K562 (cell line): ENCODE measurements around the gene USF2. TPM values are rescaled to one million over a fixed set of nuclear protein-coding genes. Genes with fewer than 3 reads are reported as not detected.

Experiments used
- ATF6 ChIP-seq: sonication (generic); formaldehyde crosslinking; IDR thresholded peaks from 2 replicates; pipeline ENCODE4 v1.4.0; 2020; ENCODE audit warnings: mild to moderate bottlenecking, missing genetic modification reagents
- E2F1 ChIP-seq: sonication (generic); formaldehyde crosslinking; IDR thresholded peaks from 2 replicates; pipeline ENCODE4 v1.8.1; 2023; ENCODE audit warnings: mild to moderate bottlenecking, missing genetic modification reagents, moderate library complexity
- ESRRA ChIP-seq: fragments of 450-650 bp; IDR thresholded peaks from 2 replicates; pipeline ENCODE4 v1.6.1; 2014; ENCODE audit warnings: low read depth, mild to moderate bottlenecking, moderate library complexity, borderline replicate concordance
- GTF2B ChIP-seq: IDR thresholded peaks from 2 replicates; pipeline ENCODE4 v1.6.1; 2011; ENCODE audit not compliant: insufficient read length; ENCODE audit errors: extremely low read depth
- HDGF ChIP-seq: fragments of 450-650 bp; IDR thresholded peaks from 2 replicates; pipeline ENCODE4 v1.6.1; 2016
- HOMEZ ChIP-seq: fragments of 250-450 bp; sonication (Bioruptor Pico); IDR thresholded peaks from 2 replicates; pipeline ENCODE4 v1.4.0; 2020; ENCODE audit warnings: mild to moderate bottlenecking, moderate library complexity
- KDM4B ChIP-seq, 2 experiments: fragments of 450-650 bp in 1 of 2; sonication (generic) in 1 of 2; IDR thresholded peaks; 2 replicates each; pipeline ENCODE4 v1.6.1; 2016 to 2017; ENCODE audit warnings: borderline replicate concordance in 2 of 2, antibody characterized with exemption in 1 of 2, low read depth in 1 of 2, mild to moderate bottlenecking in 1 of 2
- MAZ ChIP-seq, 2 experiments: fragments of 450-650 bp in 1 of 2; sonication (generic) in 1 of 2; formaldehyde crosslinking; IDR thresholded peaks in 1 of 2; conservative IDR thresholded peaks in 1 of 2; 2 replicates each; pipeline versions ENCODE4 v1.4.0 to v1.5.0; 2020; ENCODE audit warnings: mild to moderate bottlenecking in 1 of 2, missing genetic modification reagents in 1 of 2
- NCOA2 ChIP-seq, 2 experiments: fragments of 450-650 bp; IDR thresholded peaks; 2 replicates each; pipeline ENCODE4 v1.6.1; 2018; ENCODE audit warnings: mild to moderate bottlenecking in 2 of 2, moderate library complexity in 1 of 2; ENCODE audit not compliant: partially characterized antibody in 2 of 2
- SLC30A9 ChIP-seq: fragments of 250-450 bp; sonication (Bioruptor Pico); IDR thresholded peaks from 2 replicates; pipeline ENCODE4 v1.8.0; 2022; ENCODE audit warnings: mild to moderate bottlenecking, moderate library complexity
- SMAD4 ChIP-seq: fragments of 250-450 bp; sonication (Bioruptor Pico); conservative IDR thresholded peaks from 2 replicates; pipeline ENCODE4 v1.8.0; 2021; ENCODE audit warnings: inconsistent platforms, mild to moderate bottlenecking, moderate library complexity
- TEAD1 ChIP-seq, 2 experiments: fragments of 450-650 bp in 1 of 2; sonication (generic) in 1 of 2; formaldehyde crosslinking; IDR thresholded peaks; 2 replicates each; pipeline versions ENCODE4 v1.4.0 to v1.8.0; 2020 to 2022; ENCODE audit warnings: mild to moderate bottlenecking in 2 of 2, missing genetic modification reagents in 1 of 2
- TOE1 ChIP-seq, 2 experiments: fragments of 450-650 bp in 1 of 2; sonication (generic) in 1 of 2; formaldehyde crosslinking in 1 of 2; IDR thresholded peaks; 2 replicates each; pipeline versions ENCODE4 v1.7.1 to v1.8.0; 2016 to 2022; ENCODE audit warnings: borderline replicate concordance in 2 of 2, mild to moderate bottlenecking in 2 of 2, antibody characterized with exemption in 1 of 2, inconsistent platforms in 1 of 2, low read depth in 1 of 2, missing genetic modification reagents in 1 of 2, moderate library complexity in 1 of 2
- TSC22D4 ChIP-seq: fragments of 450-650 bp; IDR thresholded peaks from 2 replicates; pipeline ENCODE4 v1.6.1; 2016; ENCODE audit warnings: missing genetic modification characterization, missing biosample characterization, control low read depth
- YBX1 ChIP-seq: fragments of 450-650 bp; IDR thresholded peaks from 2 replicates; pipeline ENCODE4 v1.7.1; 2016; ENCODE audit warnings: mild to moderate bottlenecking
- ZC3H4 ChIP-seq: sonication (generic); formaldehyde crosslinking; IDR thresholded peaks from 2 replicates; pipeline ENCODE4 v1.9.0; 2021; ENCODE audit warnings: missing genetic modification reagents, borderline replicate concordance
- ZNF512 ChIP-seq: IDR thresholded peaks from 2 replicates; pipeline ENCODE4 v1.6.1; 2016; ENCODE audit warnings: missing genetic modification characterization, missing compliant biosample characterization
- ZSCAN29 ChIP-seq: fragments of 450-650 bp; IDR thresholded peaks from 2 replicates; pipeline ENCODE4 v1.6.1; 2017
- polyA plus RNA-seq, 8 experiments: library from polyadenylated mRNA; depleted of rRNA in 4 of 8; stranded (reverse) in 5 of 8; unstranded in 3 of 8; fragments of >200 nt; fragmentation: Nextera tagmentation in 2 of 8; fragmentation: Illumina TruSeq in 1 of 8; extraction: Ambion mirVana in 2 of 8; extraction: Trizol in 1 of 8; gene quantifications; 2 replicates each; pipeline versions ENCODE4 v1.2.1 to v1.2.3, GENCODE V29; 2011 to 2014; ENCODE audit warnings: inconsistent platforms in 1 of 8, missing spikeins in 1 of 8
- total RNA-seq, 7 experiments: library from RNA; depleted of rRNA in 6 of 7; stranded (reverse); fragments of >200 nt in 6 of 7; fragmentation: Illumina TruSeq in 2 of 7; extraction: Trizol in 2 of 7; gene quantifications; 2 replicates each; pipeline versions ENCODE4 v1.2.1 to v1.2.3, GENCODE V29; 2011 to 2021; ENCODE audit warnings: low replicate concordance in 1 of 7

The USF2 gene
- total and polyA plus RNA-seq, 9 of the 15 experiments (the other 6 are each of a cell fraction or from before 2014, with no cell fraction given): 0.27 to 93.7 (median 58.4) TPM

- TF ChIP-seq HOMEZ (peak; percentile 47; the same call in 1 of the 2 replicates), GTF2B (no peak), KDM4B (IDR thresholded peaks at IDR 0.05; ENCODE audit: borderline replicate concordance in 2 of 2, low read depth in 1 of 2) (no peak), ZNF512 (no peak), YBX1 (no peak), ATF6 (CRISPR knock-in tag) (no peak), NCOA2 (IDR thresholded peaks at IDR 0.05; ENCODE audit: partially characterized antibody in 2 of 2) (no peak), E2F1 (peak; percentile 59; the same call in 1 of the 2 replicates), TOE1 (IDR thresholded peaks at IDR 0.05; ENCODE audit: borderline replicate concordance) (no peak), TOE1 (CRISPR knock-in tag; IDR thresholded peaks at IDR 0.05; ENCODE audit: borderline replicate concordance, low read depth) (no peak), TEAD1 (CRISPR knock-in tag; IDR thresholded peaks at IDR 0.05) (0 out of 4 replicates have a peak, but pooled peaks of 1 of the 2 experiments have one; percentile 15), SLC30A9 (CRISPR knock-in tag) (no peak), MAZ (CRISPR knock-in tag; conservative IDR thresholded peaks at IDR 0.05 in 1 of 2, IDR thresholded peaks at IDR 0.05 in 1 of 2) (peak; percentile 46 to 78; a peak in 3 of 4 replicates), ZSCAN29 (0 out of 2 replicates have a peak, but pooled peaks have one; percentile 44), ESRRA (no peak), TSC22D4 (tag) (no peak), SMAD4 (CRISPR knock-in tag) (peak; percentile 96), HDGF (no peak), ZC3H4 (CRISPR knock-in tag) (no peak)
These were observed 40.9 kb downstream of the USF2 start (continued) for GRCh38 chr19:35309481-35310279.
